ENCODE data around the gene ARHGDIB. TPM values are rescaled to one million over a fixed set of nuclear protein-coding genes. Genes with fewer than 3 reads are reported as not detected.

ARHGDIB gene
- total RNA-seq, 1 donor from 2014 or later: 228 TPM

GRCh38 chr12:14937014-14937413 lies 24.4 kb downstream of the ARHGDIB start:
- H3K36me3 ChIP-seq: peaks cover 11% of the 10 kb centered on the region
- intact Hi-C loops (cut with DNase I): no loop called here
- ATAC-seq (no peak), DNase-seq (no peak)
- H3K27me3 ChIP-seq: no peaks in the 10 kb centered on the region
- H3K4me3 ChIP-seq: no peak overlapping the region
- no peaks in the 10 kb centered on the region for H3K4me1 ChIP-seq
- H3K27ac ChIP-seq: no peak overlapping the region
- no peaks in the 10 kb centered on the region for H3K9me3 ChIP-seq
- TF ChIP-seq, protein P1, sequence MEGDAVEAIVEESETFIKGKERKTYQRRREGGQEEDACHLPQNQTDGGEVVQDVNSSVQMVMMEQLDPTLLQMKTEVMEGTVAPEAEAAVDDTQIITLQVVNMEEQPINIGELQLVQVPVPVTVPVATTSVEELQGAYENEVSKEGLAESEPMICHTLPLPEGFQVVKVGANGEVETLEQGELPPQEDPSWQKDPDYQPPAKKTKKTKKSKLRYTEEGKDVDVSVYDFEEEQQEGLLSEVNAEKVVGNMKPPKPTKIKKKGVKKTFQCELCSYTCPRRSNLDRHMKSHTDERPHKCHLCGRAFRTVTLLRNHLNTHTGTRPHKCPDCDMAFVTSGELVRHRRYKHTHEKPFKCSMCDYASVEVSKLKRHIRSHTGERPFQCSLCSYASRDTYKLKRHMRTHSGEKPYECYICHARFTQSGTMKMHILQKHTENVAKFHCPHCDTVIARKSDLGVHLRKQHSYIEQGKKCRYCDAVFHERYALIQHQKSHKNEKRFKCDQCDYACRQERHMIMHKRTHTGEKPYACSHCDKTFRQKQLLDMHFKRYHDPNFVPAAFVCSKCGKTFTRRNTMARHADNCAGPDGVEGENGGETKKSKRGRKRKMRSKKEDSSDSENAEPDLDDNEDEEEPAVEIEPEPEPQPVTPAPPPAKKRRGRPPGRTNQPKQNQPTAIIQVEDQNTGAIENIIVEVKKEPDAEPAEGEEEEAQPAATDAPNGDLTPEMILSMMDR (IDR thresholded peaks at IDR 0.05): no peak

DNA sequence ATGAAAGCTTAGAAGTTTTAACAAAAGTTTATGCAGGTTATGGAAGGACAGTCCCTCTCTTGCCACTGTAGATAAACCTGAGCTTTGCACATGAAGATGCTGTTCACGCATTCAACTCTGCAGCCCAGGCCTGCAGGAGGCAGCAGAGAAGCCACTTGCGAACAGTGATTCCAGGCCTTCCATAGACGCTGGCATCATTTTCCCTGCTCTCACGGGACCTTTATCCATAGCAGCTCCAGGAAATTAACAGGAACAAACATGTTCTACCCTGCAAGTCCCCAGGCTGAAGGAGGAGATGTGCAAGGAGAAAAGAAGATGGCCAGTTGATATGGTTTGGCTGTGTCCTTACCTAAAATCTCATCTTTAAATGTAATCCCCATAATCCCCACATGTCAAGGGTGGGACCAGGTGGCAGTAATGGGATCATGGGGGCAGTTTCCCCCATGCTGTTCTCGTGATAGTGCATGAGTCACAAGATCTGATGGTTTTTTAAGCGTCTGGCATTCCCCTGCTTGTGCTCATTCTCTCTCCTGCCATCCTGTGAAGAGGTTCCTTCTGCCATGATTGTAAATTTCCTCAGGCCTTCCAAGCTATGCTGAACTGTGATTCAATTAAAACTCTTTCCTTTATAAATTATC lies 25.1 kb downstream of the ARHGDIB start:
- Histone ChIP-seq H3K9me3 (no peaks in the 10 kb centered on the region), H3K27me3 (no peaks in the 10 kb centered on the region), H3K4me1 (peaks cover 2% of the 10 kb centered on the region), H3K4me3 (no peak overlapping the region), H3K27ac (no peak overlapping the region), H3K36me3 (peaks cover 5% of the 10 kb centered on the region)
- TF ChIP-seq, protein P1 (IDR thresholded peaks at IDR 0.05): peak; percentile 28
- ATAC-seq (no peak), DNase-seq (no peak)
- intact Hi-C loops (cut with DNase I): no loop called here

- TF ChIP-seq, protein P1 (IDR thresholded peaks at IDR 0.05): no peak
- intact Hi-C loops (cut with DNase I): no loop called here
- Histone ChIP-seq H3K4me1 (peaks cover 11% of the 10 kb centered on the region), H3K4me3 (no peak overlapping the region), H3K9me3 (no peaks in the 10 kb centered on the region), H3K36me3 (no peaks in the 10 kb centered on the region), H3K27me3 (no peaks in the 10 kb centered on the region), H3K27ac (no peak overlapping the region)
- ATAC-seq: peak; percentile 63
- no peak for DNase-seq
Measured at GRCh38 chr12:14935031-14935430, 26.4 kb downstream of the ARHGDIB start.

GRCh38 chr12:14934511-14934910 lies 26.9 kb downstream of the ARHGDIB start:
- TF ChIP-seq, protein P1 (IDR thresholded peaks at IDR 0.05): no peak
- Histone ChIP-seq H3K27me3 (no peaks in the 10 kb centered on the region), H3K4me3 (no peak overlapping the region), H3K27ac (no peak overlapping the region), H3K9me3 (no peaks in the 10 kb centered on the region), H3K4me1 (peaks cover 11% of the 10 kb centered on the region), H3K36me3 (no peaks in the 10 kb centered on the region)
- DNase-seq: no peak
- ATAC-seq: no peak
- intact Hi-C loops (cut with DNase I): no loop called here

GRCh38 chr12:14931791-14932560 lies 29.4 kb downstream of the ARHGDIB start:
- TF ChIP-seq, protein P1 (IDR thresholded peaks at IDR 0.05): no peak
- DNase-seq (no peak), ATAC-seq (no peak)
- no peak overlapping the region for H3K27ac ChIP-seq
- no peaks in the 10 kb centered on the region for H3K9me3 ChIP-seq
- H3K36me3 ChIP-seq: no peaks in the 10 kb centered on the region
- intact Hi-C loops (cut with DNase I): no loop called here
- no peak overlapping the region for H3K4me3 ChIP-seq
- H3K27me3 ChIP-seq: no peaks in the 10 kb centered on the region
- peaks cover 19% of the 10 kb centered on the region for H3K4me1 ChIP-seq

All from upper lobe of right lung (tissue), 1 donor.